ENCODE data around the gene GABRB2.

GRCh38 chr5:161411156-161411555 lies 135.4 kb downstream of the GABRB2 start:
- TF ChIP-seq SUZ12 (IDR thresholded peaks at IDR 0.05; ENCODE audit: extremely low read depth, insufficient read depth, insufficient read length) (no peak), YY1 (IDR thresholded peaks at IDR 0.05; ENCODE audit: insufficient read depth, insufficient read length) (no peak), ZNF274 (IDR thresholded peaks at IDR 0.05; ENCODE audit: low read depth, low read length) (no peak)

Measured in NT2/D1 (cell line).